LoVo (cell line): ENCODE data around the gene CLCN5.
A peak's percentile ranks its signal among the peaks of the same experiment; 100 is the strongest.

Experiments used
- DNase-seq: peaks from one replicate; pipeline ENCODE4 v3.0.0-alpha.2; 2016; ENCODE audit warnings: low spot score

The CLCN5 gene

DNA sequence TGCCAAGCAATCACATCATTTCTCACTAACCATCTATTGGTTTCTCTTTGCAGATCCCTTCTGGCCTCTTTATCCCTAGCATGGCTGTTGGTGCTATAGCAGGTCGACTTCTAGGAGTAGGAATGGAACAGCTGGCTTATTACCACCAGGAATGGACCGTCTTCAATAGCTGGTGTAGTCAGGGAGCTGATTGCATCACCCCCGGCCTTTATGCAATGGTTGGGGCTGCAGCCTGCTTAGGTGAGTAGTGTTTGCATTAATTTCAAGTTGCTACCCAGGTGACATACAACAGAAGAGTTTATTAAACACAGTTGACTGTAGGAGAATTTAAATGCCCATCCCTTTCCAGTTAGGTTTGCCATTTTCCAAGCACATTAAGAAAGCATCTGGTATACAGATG lies 166.2 kb downstream of the CLCN5 start:
- DNase-seq: no peak

DNA sequence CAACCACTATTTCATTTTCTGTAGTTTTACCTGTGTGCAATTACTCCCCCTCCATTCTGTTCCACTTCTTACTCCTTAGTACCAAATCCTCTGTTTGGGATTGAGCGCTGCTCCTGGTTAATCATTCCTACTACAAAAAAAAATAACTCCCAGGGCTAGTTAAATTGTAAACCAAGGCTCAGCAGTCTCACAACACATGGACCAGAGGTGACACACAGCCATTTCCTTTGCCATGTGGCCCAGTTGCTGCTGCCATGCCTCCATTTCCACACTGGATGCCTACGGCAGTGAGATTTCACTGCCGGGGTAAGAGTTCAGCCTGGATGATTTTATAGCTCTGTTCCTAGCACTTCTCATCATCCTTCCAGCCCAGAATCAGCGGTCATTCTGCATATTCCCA lies 171.2 kb downstream of the CLCN5 start:
- DNase-seq: no peak

DNA sequence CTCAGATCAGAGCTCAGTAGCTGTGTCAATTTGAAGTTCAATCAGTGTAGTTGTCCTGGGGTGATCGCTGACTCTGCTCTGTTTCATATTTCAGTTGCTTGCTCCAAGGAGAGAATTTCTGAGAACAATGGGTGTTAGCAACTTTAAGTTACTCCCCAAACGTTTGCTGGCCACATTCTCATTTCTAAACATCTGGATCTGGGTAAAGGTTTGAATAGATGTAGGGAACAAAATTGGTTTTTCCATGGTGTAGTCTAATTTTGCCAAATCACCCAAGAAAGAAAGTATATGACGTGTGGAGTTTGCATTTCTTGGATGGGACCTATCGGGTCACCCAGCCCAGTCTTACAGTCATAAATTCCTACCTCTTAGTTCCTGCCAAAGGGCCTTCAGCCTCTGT lies 174.7 kb downstream of the CLCN5 start:
- DNase-seq: no peak

DNA sequence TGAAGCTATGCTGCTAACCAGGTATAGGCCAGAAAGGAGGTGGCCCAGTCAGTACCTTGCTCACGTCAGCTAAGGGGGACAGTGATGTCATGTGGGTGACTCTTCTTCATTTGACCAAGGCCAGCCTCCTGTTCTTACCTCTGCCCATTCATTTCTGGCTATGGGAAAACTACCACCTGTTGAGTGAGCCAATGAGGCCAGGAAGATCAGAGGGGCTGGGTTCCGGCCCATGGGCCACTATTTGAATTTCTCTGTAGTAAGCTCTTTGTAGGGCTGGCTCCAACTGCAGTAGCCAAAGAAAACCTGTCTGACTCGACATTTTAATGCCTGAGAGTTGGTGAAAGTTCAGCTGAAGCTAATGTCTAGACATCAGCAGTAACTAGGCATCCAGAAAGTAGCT lies 175.8 kb downstream of the CLCN5 start:
- DNase-seq: no peak

DNA sequence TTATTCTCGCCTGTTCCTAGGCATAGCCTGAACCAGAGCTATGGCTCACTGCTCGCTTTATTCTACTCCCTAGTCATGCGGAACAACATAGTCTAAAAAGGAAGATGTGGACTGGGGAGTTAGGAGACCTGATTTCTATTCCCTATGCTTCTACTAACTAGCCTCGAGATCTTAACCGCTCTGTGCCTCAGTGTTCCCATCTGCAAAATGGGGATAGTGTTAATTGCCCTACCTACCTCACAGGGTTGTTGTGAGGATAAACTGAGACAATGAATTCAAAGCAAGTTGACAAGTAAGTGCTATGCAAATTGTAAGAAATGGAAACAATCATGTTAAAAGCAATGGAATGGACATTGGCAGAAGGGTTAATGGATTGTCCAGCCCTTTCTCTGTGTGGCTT lies 176.4 kb downstream of the CLCN5 start:
- DNase-seq: no peak

DNA sequence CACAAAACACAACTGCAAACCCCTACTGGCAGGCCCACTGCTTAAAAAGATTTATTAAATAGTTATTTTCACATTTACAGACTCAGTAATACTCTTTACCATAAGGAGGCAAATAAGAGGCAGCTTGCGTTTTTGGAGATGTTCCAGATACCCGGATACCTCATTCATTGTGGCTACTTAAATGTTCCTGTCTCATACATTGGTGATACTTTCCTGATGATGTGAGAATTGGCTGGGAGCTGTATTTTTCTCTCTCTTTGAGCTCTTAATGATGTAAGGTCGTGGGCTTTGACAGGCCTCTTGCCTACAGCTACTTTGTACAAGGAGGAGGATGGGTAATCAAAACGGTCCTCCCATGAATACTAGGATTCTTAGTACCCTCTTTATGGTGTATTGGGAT lies 176.9 kb downstream of the CLCN5 start:
- no peak for DNase-seq

DNA sequence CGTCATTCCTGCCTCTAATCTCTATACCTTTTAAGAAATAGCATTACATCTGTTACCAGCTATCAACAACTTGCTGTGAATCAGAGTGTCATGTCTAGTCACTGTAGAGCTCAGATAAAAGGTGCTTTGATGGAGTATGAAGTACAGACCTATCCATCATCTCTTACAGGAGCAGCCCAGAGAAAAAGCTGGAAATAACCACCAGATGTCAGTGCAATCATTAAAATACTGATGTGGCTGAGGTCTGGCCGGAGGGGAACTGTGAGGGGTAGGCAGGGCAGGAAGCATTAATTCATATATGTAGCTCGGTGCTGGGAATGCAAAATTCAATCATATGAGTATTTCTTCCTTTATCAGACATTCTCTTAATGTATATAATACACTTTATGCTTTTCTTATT lies 177.8 kb downstream of the CLCN5 start:
- DNase-seq: peak; percentile 6

DNA sequence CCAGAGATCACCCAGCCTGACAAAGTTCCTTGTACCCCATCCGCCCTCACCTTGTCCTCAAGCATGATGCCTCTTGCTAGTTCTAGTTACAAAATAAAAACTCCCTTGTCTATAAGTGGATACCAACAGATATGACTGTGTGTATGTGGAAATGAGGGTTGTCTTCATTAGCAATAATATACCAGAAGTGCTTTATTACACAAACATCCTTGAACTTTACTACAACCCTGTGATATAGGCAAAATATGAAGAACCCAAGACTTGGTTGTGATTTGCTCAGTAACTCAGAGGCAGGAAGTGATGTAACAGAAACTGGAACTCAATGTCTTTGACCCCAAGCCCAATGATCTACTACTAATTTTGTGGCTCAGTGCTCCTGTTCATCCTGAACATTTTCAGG lies 180.8 kb downstream of the CLCN5 start:
- no peak for DNase-seq

DNA sequence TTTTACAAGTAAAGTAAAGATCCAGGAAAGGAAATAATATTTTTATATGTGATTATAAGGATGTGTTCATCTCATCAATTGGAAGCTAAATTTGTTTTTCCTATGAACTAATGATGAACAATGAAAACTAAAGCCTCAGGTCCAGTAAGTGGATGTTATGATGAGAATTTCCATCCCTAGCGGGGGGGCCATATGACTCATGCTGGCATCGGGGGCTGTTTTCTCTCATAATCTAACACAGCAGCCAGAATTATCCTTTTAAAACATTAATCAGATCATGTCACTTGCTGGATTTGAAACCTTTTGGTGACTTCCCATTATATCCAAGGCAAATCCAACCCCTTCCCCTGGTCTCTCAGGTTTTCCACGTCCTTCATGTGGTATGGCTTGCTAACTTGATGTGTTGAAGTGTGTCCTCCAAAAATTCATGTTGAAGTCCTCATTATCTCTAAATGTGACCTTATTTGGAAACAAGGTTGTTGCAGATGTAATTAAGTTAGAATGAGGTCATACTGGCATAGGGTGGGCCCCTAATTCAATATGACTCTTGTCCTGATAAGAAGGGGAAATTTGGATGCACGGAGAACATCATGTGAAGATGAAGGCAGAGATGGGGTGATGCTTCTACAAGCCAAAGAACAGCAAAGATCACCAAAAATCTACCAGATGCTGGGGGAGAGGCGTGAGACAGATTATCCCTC lies 181.6 kb downstream of the CLCN5 start:
- DNase-seq: no peak

DNA sequence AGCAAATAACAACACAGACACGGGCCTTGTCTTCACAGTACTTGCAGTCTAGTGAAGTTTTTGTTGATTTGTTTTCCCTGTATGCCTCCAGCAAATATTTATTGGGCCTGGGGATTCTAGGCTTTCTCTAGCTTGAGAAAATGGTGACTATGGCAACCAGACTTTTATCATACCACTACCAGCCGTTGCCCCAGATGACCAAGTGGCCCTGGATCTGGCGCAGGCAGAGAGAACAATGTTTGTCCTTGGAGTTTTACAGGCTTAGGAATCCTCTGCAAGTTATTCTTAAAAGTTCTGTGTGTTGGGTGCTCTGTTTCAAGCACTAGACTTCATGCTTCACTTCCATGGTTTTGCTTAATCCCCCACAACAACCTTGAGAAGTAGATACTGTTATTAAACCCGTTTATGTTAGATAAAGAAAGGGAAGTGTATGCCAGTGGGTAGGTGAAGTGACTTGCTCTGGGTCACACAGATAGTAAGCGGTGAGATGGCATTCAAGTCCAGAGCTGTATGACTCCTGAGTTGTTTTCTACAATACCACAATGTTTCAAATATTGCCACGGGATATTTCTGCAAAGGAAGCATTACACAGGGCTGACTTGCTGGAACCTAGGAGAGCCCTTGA lies 183.8 kb downstream of the CLCN5 start:
- DNase-seq: no peak

DNA sequence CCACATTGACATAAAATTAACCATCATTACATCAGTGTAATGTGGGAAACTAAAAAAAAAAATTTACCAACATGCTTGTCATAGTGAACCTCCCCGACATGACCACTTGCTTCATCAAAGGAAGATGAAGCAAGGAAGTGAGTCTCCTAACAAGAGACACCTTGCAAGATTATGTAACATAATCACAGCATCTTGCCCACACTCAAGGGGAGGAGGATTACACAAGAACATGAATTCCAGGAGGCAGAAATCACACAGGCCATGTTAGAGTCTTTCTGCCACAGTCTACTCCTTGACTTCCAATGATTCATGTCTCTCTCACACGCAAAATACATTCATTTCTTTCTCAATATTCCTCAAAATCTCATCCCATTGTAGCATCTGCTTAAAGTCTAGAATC lies 185.1 kb downstream of the CLCN5 start:
- DNase-seq: no peak

DNA sequence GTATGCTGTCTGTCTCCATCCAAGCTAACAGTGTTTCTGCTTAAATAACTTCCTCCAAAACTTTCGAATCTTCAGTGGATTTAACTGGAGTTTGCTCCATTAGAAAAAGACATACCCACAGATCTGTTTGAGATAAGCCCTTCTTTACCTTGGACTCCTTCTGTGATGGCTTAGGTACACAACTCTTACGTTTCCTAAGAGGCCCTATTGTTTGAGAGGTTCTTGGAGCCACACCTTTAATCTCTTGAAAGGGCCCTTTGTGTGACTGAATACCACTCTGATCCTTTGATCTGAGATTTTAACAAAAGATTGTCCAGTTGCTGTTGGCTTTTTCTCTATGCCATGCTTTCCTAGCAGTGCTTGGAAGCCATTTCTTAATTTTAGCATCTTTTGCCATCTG lies 185.9 kb downstream of the CLCN5 start:
- DNase-seq: peak; percentile 15

DNA sequence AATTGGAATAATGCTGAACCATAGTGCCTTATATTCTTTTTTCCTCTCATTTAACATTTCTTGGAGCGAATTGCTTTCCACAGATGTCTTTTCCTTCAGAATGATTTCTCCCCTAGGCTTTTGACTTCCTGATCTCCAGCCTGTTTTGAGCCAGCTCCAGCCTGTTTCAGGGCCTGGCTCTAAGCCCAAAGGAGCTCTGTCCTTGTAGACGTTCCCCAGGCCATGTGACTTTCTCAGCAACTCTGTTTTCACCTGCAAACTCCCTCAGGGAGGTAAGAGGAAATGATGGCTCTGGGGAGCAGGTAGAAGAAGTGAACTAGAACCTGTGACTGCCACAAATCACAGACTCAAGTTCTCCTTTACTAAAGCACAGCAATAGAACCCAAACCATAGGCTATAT lies 189.3 kb downstream of the CLCN5 start:
- DNase-seq: no peak

DNA sequence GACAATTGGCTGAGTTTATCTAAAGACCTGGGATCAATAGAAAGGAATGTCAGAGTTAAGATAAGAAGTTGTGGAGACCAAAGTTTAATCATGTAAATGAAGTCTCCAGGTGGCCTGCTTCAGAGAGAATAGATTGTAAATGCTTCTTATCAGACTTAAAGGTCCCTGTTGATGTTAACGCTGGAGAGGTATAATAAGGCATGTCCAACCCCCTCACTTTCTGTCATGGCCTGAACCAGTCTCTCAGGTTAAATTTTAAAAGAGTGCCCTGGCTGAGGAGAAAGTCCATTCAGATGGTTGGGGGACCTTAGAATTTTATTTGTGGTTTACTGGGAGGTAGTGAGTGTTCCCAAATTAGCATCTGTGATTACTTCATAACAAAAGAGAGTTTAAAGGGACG lies 191.7 kb downstream of the CLCN5 start:
- DNase-seq: no peak

DNA sequence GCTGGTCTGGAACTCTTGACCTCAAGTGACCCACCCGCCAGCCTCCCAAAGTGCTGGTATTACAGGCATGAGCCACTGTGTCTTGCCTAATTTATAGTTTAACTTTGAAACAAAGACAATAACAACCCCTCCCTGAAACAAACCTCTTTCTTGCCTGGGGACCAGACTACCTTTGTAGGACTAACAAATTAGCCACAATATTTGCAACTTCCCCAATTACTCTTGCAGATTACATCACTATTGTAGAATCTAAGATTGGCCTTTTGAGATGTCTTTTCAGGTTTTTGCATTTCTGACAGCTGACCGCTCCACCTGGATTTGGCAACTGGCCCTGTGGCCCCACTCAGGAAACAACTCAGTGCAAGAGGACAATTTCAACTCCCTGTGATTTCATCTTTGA lies 193.6 kb downstream of the CLCN5 start:
- DNase-seq: no peak

DNA sequence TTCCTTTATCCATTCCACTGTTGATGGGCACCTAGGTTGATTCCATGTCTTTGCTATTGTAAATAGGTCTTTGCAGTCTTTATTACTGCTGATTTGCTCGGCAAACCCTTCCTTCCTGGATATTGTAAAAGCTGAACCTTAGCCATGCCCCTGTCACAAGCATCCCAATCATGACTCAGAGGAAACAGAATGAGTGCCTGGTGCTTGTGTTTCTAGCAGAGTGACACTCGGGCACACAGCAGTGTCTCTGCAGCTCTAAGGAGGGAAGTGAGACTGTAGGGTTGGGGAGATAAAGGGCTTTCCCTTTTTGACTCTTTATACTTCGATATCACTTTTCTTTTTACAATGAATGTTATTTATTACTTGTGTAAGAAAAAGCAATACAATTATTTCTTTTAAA lies 195.1 kb downstream of the CLCN5 start:
- no peak for DNase-seq

DNA sequence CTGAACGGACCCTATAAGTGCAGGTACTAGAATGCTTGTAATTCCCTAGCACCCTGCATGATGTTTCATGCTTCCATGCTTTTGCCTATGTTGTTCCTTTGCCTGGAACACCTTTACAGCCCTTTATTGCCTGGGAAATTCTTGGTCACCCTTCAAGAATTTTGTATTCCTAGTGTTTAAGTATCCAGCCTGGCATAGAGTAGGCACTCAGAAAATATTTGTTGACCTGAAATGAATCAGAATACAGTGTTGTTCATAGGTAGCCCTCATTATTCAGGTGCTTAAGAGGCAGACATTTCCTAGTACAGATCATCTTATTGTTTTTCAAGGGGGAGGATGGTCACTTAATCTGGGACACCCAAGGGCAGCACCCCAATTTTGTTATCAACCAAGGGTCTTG lies 203.1 kb downstream of the CLCN5 start:
- DNase-seq: no peak

DNA sequence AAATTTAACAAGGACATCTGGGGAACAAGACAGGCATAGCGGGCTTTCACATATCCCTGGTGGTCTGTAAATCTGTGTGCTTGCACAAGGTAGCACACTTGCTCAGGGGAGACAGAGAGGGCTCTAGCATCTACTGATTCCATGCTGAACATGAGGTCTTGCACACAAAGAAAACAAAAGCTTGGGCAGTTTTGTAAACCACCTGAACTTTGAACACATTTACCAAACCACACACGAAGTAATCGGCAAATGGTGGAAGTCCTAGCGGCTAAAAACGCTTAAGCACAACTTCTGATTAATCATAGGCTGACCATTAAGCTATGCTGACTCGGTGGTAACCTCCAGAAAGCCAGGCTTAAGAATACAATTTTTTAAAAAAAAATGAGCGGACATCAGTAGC lies 225.6 kb downstream of the CLCN5 start:
- no peak for DNase-seq
